CD14-positive monocyte (primary cell): ENCODE results near the gene KRT7. TPM values are rescaled to one million over a fixed set of nuclear protein-coding genes. Genes with fewer than 3 reads are reported as not detected.
A peak's percentile ranks its signal among the peaks of the same experiment; 100 is the strongest.

ENCODE experiments used
- DNase-seq, 3 donors: peaks; one replicate each; pipeline ENCODE4 v3.0.0-alpha.2; 2011 to 2022
- H2AFZ ChIP-seq: 2 replicates; pipeline ENCODE4 v1.6.0; 2012; ENCODE audit warnings: mild to moderate bottlenecking, low read depth, low read length, inconsistent platforms; ENCODE audit not compliant: insufficient read depth, poor library complexity, severe bottlenecking
- H3K27ac ChIP-seq, 2 donors: 1 replicate in 1 of 2; 2 replicates in 1 of 2; pipeline ENCODE4 v1.5.1; 2012 to 2013; ENCODE audit warnings: low read length in 2 of 2, control low read depth in 1 of 2, inconsistent platforms in 1 of 2, low read depth in 1 of 2, mild to moderate bottlenecking in 1 of 2
- H3K27me3 ChIP-seq, 2 donors: one replicate each; pipeline versions ENCODE4 v1.6.0 to v1.6.1; 2011 to 2013; ENCODE audit warnings: low read length in 2 of 2; ENCODE audit not compliant: control insufficient read depth in 2 of 2, insufficient read depth in 2 of 2
- H3K36me3 ChIP-seq, 2 donors: replicated peaks in 1 of 2; 1 replicate in 1 of 2; 2 replicates in 1 of 2; pipeline versions ENCODE4 v1.5.1 to v1.6.1; 2012 to 2013; ENCODE audit warnings: low read length in 2 of 2, control low read depth in 1 of 2, inconsistent platforms in 1 of 2, mild to moderate bottlenecking in 1 of 2; ENCODE audit not compliant: insufficient read depth in 2 of 2, control insufficient read depth in 1 of 2
- H3K4me1 ChIP-seq, 2 donors: 1 replicate in 1 of 2; 2 replicates in 1 of 2; pipeline versions ENCODE4 v1.5.1 to v1.6.1; 2012 to 2013; ENCODE audit warnings: low read length in 2 of 2, control low read depth in 1 of 2, inconsistent platforms in 1 of 2, mild to moderate bottlenecking in 1 of 2, moderate library complexity in 1 of 2; ENCODE audit not compliant: insufficient read depth in 2 of 2, control insufficient read depth in 1 of 2
- H3K4me2 ChIP-seq: replicated peaks from 2 replicates; pipeline ENCODE3; 2012; ENCODE audit warnings: low read length, moderate library complexity, mild to moderate bottlenecking; ENCODE audit not compliant: poor library complexity, severe bottlenecking; ENCODE audit errors: extremely low read depth
- H3K4me3 ChIP-seq, 3 experiments: fragments of 200-600 bp in 1 of 3; sonication (generic) in 1 of 3; replicated peaks in 1 of 3; 1 replicate in 2 of 3; 2 replicates in 1 of 3; pipeline ENCODE4 v1.5.1; 2011 to 2013; ENCODE audit warnings: low read length in 3 of 3, mild to moderate bottlenecking in 3 of 3, control low read depth in 2 of 3, low read depth in 2 of 3, inconsistent platforms in 1 of 3, moderate library complexity in 1 of 3
- H3K79me2 ChIP-seq: 2 replicates; pipeline ENCODE4 v1.6.0; 2012; ENCODE audit warnings: mild to moderate bottlenecking, control low read depth, inconsistent platforms, low read length, moderate library complexity; ENCODE audit not compliant: insufficient read depth
- H3K9ac ChIP-seq: 2 replicates; pipeline ENCODE4 v1.6.0; 2017; ENCODE audit warnings: low read length, mild to moderate bottlenecking; ENCODE audit not compliant: insufficient read depth, poor library complexity, severe bottlenecking
- H3K9me3 ChIP-seq, 2 donors: replicated peaks in 1 of 2; 1 replicate in 1 of 2; 2 replicates in 1 of 2; pipeline versions ENCODE4 v1.5.1 to v1.6.1; 2012 to 2013; ENCODE audit warnings: low read length in 2 of 2, control low read depth in 1 of 2; ENCODE audit not compliant: control insufficient read depth in 1 of 2, insufficient read depth in 1 of 2
- H4K20me1 ChIP-seq: 2 replicates; pipeline ENCODE4 v1.6.0; 2012; ENCODE audit warnings: mild to moderate bottlenecking, low read length, control low read depth, moderate library complexity; ENCODE audit not compliant: insufficient read depth
- H3K27ac Mint-ChIP-seq, 7 donors: one replicate each; pipeline ENCODE4 v1.8.0; 2020; ENCODE audit warnings: mild to moderate bottlenecking in 7 of 7, mixed read lengths in 7 of 7, moderate library complexity in 6 of 7, inconsistent platforms in 2 of 7
- H3K27me3 Mint-ChIP-seq, 3 donors: one replicate each; pipeline ENCODE4 v1.8.0; 2021 to 2022; ENCODE audit warnings: low read depth in 3 of 3, mild to moderate bottlenecking in 3 of 3, mixed read lengths in 3 of 3, moderate library complexity in 3 of 3, inconsistent platforms in 1 of 3
- H3K36me3 Mint-ChIP-seq, 2 donors: one replicate each; pipeline ENCODE4 v1.8.0; 2020; ENCODE audit warnings: mixed read lengths in 2 of 2, inconsistent platforms in 1 of 2, mild to moderate bottlenecking in 1 of 2
- H3K4me1 Mint-ChIP-seq: one replicate; pipeline ENCODE4 v1.8.0; 2020; ENCODE audit warnings: mild to moderate bottlenecking, mixed read lengths
- H3K4me3 Mint-ChIP-seq, 2 donors: one replicate each; pipeline ENCODE4 v1.8.0; 2020; ENCODE audit warnings: mild to moderate bottlenecking in 2 of 2, mixed read lengths in 2 of 2, moderate library complexity in 1 of 2
- H3K9me3 Mint-ChIP-seq, 7 donors: one replicate each; pipeline ENCODE4 v1.8.0; 2020 to 2022; ENCODE audit warnings: mixed read lengths in 7 of 7, mild to moderate bottlenecking in 6 of 7, moderate library complexity in 6 of 7, inconsistent platforms in 2 of 7
- WGBS: methylation state at CpG from one replicate; pipeline ENCODE4 v1.1.5; 2013; ENCODE audit warnings: missing lambda C conversion rate; ENCODE audit not compliant: insufficient coverage; 5-methylcytosine and 5-hydroxymethylcytosine counted together
- intact Hi-C, 2 donors: fragments of 100-400 bp; cut with micrococcal nuclease; formaldehyde crosslinking; loops; one replicate each; pipeline versions ENCODE4 v1.15.0 to v1.15.1; 2023
- polyA plus RNA-seq, 3 donors: library from polyadenylated mRNA; depleted of rRNA in 1 of 3; unstranded in 2 of 3; stranded (reverse) in 1 of 3; fragments of 300-500 nt in 2 of 3; fragments of >200 nt in 1 of 3; fragmentation: Illumina TruSeq in 2 of 3; gene quantifications; 1 replicate in 2 of 3; 2 replicates in 1 of 3; pipeline ENCODE4 v1.2.3, GENCODE V29; 2012 to 2021
- TF ChIP-seq, protein P1 (sequence below): fragments of 200-600 bp; IDR thresholded peaks from one replicate; pipeline ENCODE4 v1.8.0; 2022; ENCODE audit warnings: antibody characterized with exemption, mild to moderate bottlenecking

Gene KRT7
- polyA plus RNA-seq, 3 donors, result 1.3 to 2.7 TPM; not detected in 1

DNA sequence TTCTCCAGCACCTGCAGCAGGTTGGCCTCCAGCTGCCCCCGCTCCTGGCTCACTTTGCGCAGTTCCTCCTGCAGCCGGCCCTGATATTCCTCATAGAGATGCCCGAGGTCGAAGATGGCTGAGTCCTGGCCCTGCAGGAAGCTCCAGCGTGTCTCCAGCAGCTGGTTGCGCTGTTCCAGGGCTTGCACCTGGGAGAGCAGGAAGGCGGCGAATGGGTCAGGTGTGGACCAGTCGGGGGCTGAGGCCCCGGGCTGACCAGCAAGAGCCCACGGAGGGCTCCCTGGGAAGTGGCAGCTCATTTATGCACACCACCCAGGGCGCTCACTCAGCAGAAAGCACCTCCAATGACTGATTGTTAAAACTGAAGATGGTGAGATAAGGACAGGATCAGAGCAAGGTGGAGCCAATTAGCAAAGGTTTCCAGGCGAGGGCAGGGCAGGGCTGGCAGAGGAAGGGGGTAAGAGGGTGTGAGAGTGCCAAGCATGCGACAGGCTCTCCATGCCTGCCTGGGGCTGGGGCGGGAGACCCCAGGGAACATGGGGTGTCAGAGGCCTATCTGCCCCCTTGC lies 47.6 kb upstream of the KRT7 start:
- no peak overlapping the region for H2AFZ ChIP-seq
- peak overlapping the region; percentile 80 to 81 for H3K27ac ChIP-seq
- H3K9me3 Mint-ChIP-seq, result no peaks in the 10 kb centered on the region
- no peak overlapping the region for H3K4me3 Mint-ChIP-seq
- intact Hi-C loops, result no loop called here
- 93% methylated on average over 16 of the region's 16 CpGs for WGBS
- no peak for DNase-seq
- H3K4me1 ChIP-seq, result peaks cover 73 to 79% of the 10 kb centered on the region in 2 donors
- TF ChIP-seq, protein P1, sequence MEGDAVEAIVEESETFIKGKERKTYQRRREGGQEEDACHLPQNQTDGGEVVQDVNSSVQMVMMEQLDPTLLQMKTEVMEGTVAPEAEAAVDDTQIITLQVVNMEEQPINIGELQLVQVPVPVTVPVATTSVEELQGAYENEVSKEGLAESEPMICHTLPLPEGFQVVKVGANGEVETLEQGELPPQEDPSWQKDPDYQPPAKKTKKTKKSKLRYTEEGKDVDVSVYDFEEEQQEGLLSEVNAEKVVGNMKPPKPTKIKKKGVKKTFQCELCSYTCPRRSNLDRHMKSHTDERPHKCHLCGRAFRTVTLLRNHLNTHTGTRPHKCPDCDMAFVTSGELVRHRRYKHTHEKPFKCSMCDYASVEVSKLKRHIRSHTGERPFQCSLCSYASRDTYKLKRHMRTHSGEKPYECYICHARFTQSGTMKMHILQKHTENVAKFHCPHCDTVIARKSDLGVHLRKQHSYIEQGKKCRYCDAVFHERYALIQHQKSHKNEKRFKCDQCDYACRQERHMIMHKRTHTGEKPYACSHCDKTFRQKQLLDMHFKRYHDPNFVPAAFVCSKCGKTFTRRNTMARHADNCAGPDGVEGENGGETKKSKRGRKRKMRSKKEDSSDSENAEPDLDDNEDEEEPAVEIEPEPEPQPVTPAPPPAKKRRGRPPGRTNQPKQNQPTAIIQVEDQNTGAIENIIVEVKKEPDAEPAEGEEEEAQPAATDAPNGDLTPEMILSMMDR, result no peak
- H3K4me2 ChIP-seq, result no peak overlapping the region
- peak overlapping the region; percentile 1 for H3K9ac ChIP-seq
- peaks cover 78% of the 10 kb centered on the region for H3K4me1 Mint-ChIP-seq
- H3K36me3 Mint-ChIP-seq, result peaks cover 0 to 3% of the 10 kb centered on the region in 2 donors
- no peaks in the 10 kb centered on the region for H4K20me1 ChIP-seq
- H3K9me3 ChIP-seq, result no peaks in the 10 kb centered on the region
- H3K27me3 ChIP-seq, result no peaks in the 10 kb centered on the region
- H3K79me2 ChIP-seq, result no peaks in the 10 kb centered on the region
- peak overlapping the region in 6 of 7 donors; percentile 77 to 96 (median 92) for H3K27ac Mint-ChIP-seq
- no peaks in the 10 kb centered on the region for H3K36me3 ChIP-seq
- H3K4me3 ChIP-seq, result no peak overlapping the region
- H3K27me3 Mint-ChIP-seq, result peaks cover 0 to 3% (median 3%) of the 10 kb centered on the region in 3 donors

DNA sequence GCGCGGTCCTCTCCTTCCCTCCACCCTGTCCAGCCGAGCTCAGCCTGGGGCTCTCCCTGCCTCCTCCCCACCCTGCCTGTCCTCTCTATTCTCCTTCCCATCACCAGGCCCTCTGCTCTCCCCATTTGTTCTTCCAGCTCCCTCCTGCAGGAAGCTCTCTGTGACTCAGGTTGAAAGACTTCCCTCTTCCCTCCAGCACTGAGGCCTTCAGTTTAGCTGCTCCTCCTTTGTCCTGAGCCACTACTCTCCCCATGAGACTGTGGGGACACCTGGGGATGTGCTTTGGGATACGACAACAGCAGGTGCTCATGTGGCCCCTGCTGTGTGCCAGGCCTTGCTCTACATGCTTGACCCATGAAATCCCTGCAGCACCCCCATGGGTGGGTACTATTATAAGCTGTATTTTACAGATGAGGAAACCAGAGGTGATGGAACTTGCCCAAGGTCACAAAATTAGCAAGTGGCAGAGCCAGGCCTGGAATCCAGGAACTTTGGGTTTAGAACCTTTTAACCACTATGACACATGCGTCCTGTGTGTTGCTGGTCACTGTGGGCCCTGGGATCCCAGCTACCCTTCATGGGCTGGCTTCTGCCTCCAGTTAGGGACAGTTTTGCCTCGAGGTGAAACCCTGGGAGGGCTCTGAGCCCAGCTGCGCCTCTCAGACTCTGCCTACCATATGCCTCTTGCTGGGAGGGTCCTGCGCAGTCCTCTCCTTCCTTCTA lies 46.8 kb upstream of the KRT7 start:
- peak overlapping the region; percentile 11 for H3K4me2 ChIP-seq
- no peak overlapping the region for H3K4me3 ChIP-seq
- no peaks in the 10 kb centered on the region for H3K9me3 ChIP-seq
- intact Hi-C loops, result no loop called here
- DNase-seq, result peak; percentile 54 to 72 (median 70)
- Mint-ChIP-seq H3K27me3 (peaks cover 0 to 3% (median 0%) of the 10 kb centered on the region in 3 donors), H3K4me3 (peak overlapping the region in 1 of 2 donors; percentile 68), H3K27ac (peak overlapping the region; percentile 86 to 96 (median 90)), H3K9me3 (no peaks in the 10 kb centered on the region), H3K4me1 (peaks cover 83% of the 10 kb centered on the region), H3K36me3 (peaks cover 0 to 3% of the 10 kb centered on the region in 2 donors)
- peaks cover 81 to 87% of the 10 kb centered on the region in 2 donors for H3K4me1 ChIP-seq
- H3K27me3 ChIP-seq, result no peaks in the 10 kb centered on the region
- WGBS, result 91% methylated on average over 7 of the region's 8 CpGs
- no peaks in the 10 kb centered on the region for H3K79me2 ChIP-seq
- no peaks in the 10 kb centered on the region for H3K36me3 ChIP-seq
- H2AFZ ChIP-seq, result no peak overlapping the region
- H3K27ac ChIP-seq, result peak overlapping the region; percentile 80 to 81
- H4K20me1 ChIP-seq, result no peaks in the 10 kb centered on the region
- peak overlapping the region; percentile 31 for H3K9ac ChIP-seq
- TF ChIP-seq, protein P1, result no peak
